K562 (cell line): Measurements from ENCODE around the gene NABP1. TPM values are rescaled to one million over a fixed set of nuclear protein-coding genes. Genes with fewer than 3 reads are reported as not detected.

Source experiments
- ATAC-seq: fragments of 200-7000 bp; cut with Tn5 transposase; 3 replicates; pipeline ENCODE4 v1.9.1; 2020; ENCODE audit warnings: moderate library complexity
- BruUV-seq: library from RNA; stranded (reverse); fragments of 400-500 nt; replicated peaks from 2 replicates; lab custom pipeline; 2021; lab: Mats Ljungman, UMichigan
- CTCF ChIA-PET: fragments of 300-600 bp; formaldehyde crosslinking; extraction: SDS; loops from one replicate; lab custom pipeline; 2021; ENCODE audit warnings: low intra/inter-chr PET ratio; lab: Yijun Ruan, JAX
- POLR2A ChIA-PET: fragments of 300-600, 350-650 bp; sonication (Branson Sonifier 250); formaldehyde crosslinking; extraction: SDS; loops from one replicate; lab custom pipeline; 2021; ENCODE audit warnings: antibody characterized with exemption, inconsistent platforms; lab: Yijun Ruan, JAX
- DNase-seq, 4 experiments: peaks; one replicate each; pipeline versions ENCODE4 v3.0.0 to v3.0.0-alpha.2; 2011 to 2018; ENCODE audit warnings: low spot score in 3 of 4, mixed read lengths in 3 of 4; ENCODE audit errors: extremely low read depth in 1 of 4
- FAIRE-seq: peaks from 2 replicates; lab custom pipeline; 2011; peaks lifted over from hg19 to GRCh38; lab: Jason Lieb, UNC
- H2AFZ ChIP-seq: 2 replicates; pipeline ENCODE4 v1.6.0; 2011; ENCODE audit warnings: low read depth, low read length, control low read depth, inconsistent platforms
- H3K27ac ChIP-seq: fragments of 200-600 bp; 3 replicates; pipeline ENCODE4 v1.8.0; 2011; ENCODE audit warnings: low read depth, mild to moderate bottlenecking, control low read depth, inconsistent platforms, low read length, moderate library complexity, mixed read lengths; ENCODE audit errors: extremely low read depth
- H3K27me3 ChIP-seq, 2 experiments: fragments of 300-600 bp in 1 of 2; 2 replicates in 1 of 2; 3 replicates in 1 of 2; pipeline versions ENCODE4 v1.6.0 to v1.8.0; 2011; ENCODE audit warnings: inconsistent platforms in 2 of 2, low read length in 2 of 2, mild to moderate bottlenecking in 1 of 2, mixed read lengths in 1 of 2, moderate library complexity in 1 of 2; ENCODE audit not compliant: control insufficient read depth in 2 of 2, insufficient read depth in 2 of 2
- H3K36me3 ChIP-seq: fragments of 300-600 bp; 3 replicates; pipeline ENCODE4 v1.8.0; 2011; ENCODE audit warnings: mild to moderate bottlenecking, low read length, inconsistent platforms; ENCODE audit not compliant: control insufficient read depth, insufficient read depth
- H3K4me1 ChIP-seq, 2 experiments: fragments of 200-600 bp in 1 of 2; replicated peaks in 1 of 2; 2 replicates in 1 of 2; 3 replicates in 1 of 2; pipeline versions ENCODE4 v1.5.1 to v1.8.0; 2011; ENCODE audit warnings: inconsistent platforms in 2 of 2, low read length in 2 of 2, mild to moderate bottlenecking in 1 of 2, mixed read lengths in 1 of 2, moderate library complexity in 1 of 2; ENCODE audit not compliant: control insufficient read depth in 2 of 2, insufficient read depth in 2 of 2
- H3K4me2 ChIP-seq: 2 replicates; pipeline ENCODE4 v1.6.1; 2011; ENCODE audit warnings: low read length, control low read depth, inconsistent platforms, mixed read lengths; ENCODE audit not compliant: insufficient read depth
- H3K4me3 ChIP-seq: fragments of 200-600 bp; sonication (generic), shearing (Covaris generic); 2 replicates; pipeline ENCODE4 v1.5.1; 2016; ENCODE audit warnings: control low read depth, inconsistent platforms
- H3K79me2 ChIP-seq: fragments of 200-600 bp; 3 replicates; pipeline ENCODE4 v1.8.0; 2011; ENCODE audit warnings: low read length, inconsistent platforms; ENCODE audit not compliant: control insufficient read depth, insufficient read depth
- H3K9ac ChIP-seq, 2 experiments: 2 replicates each; pipeline versions ENCODE4 v1.6.0 to v1.6.1; 2011; ENCODE audit warnings: low read depth in 2 of 2, low read length in 2 of 2, control low read depth in 1 of 2, inconsistent platforms in 1 of 2, mild to moderate bottlenecking in 1 of 2, mixed read lengths in 1 of 2; ENCODE audit not compliant: insufficient read depth in 1 of 2
- H3K9me1 ChIP-seq: one replicate; pipeline ENCODE4 v1.6.0; 2011; ENCODE audit warnings: inconsistent platforms, mild to moderate bottlenecking, low read length, moderate library complexity; ENCODE audit not compliant: control insufficient read depth, insufficient read depth
- H3K9me3 ChIP-seq: replicated peaks from 2 replicates; pipeline ENCODE4 v1.5.1; 2011; ENCODE audit warnings: low read depth, low read length, inconsistent platforms; ENCODE audit not compliant: control insufficient read depth, insufficient read depth
- H4K20me1 ChIP-seq: replicated peaks from 2 replicates; pipeline ENCODE4 v1.6.1; 2011; ENCODE audit warnings: low read length, inconsistent platforms, mixed read lengths; ENCODE audit not compliant: control insufficient read depth, insufficient read depth
- C11orf30 ChIP-seq: fragments of 450-650 bp; IDR thresholded peaks from 2 replicates; pipeline ENCODE4 v1.6.1; 2016; ENCODE audit warnings: low read depth, mild to moderate bottlenecking
- HNRNPK ChIP-seq: fragments of 200-400 bp; formaldehyde crosslinking; IDR thresholded peaks from one replicate; pipeline ENCODE4 v1.6.1; 2018; ENCODE audit warnings: mild to moderate bottlenecking, low read depth, low read length; ENCODE audit not compliant: poor library complexity, severe bottlenecking
- MAFF ChIP-seq: IDR thresholded peaks from 2 replicates; pipeline ENCODE4 v1.6.1; 2012; ENCODE audit warnings: low read length, improper control_type of control experiment
- MAFG ChIP-seq: fragments of 450-650 bp; conservative IDR thresholded peaks from 2 replicates; pipeline ENCODE4 v1.6.1; 2016; ENCODE audit warnings: missing genetic modification characterization, missing compliant biosample characterization
- MAFK ChIP-seq: IDR thresholded peaks from 2 replicates; pipeline ENCODE4 v1.6.1; 2011; ENCODE audit warnings: low read length, improper control_type of control experiment
- RBM34 ChIP-seq: fragments of 200-400 bp; formaldehyde crosslinking; IDR thresholded peaks from 2 replicates; pipeline ENCODE4 v1.6.1; 2018; ENCODE audit warnings: low read length, borderline replicate concordance; ENCODE audit not compliant: insufficient read depth
- SREBF1 ChIP-seq: fragments of 150-350 bp; IDR thresholded peaks from 2 replicates; pipeline ENCODE4 v1.6.1; 2014; ENCODE audit warnings: antibody characterized with exemption, low read depth, low read length, borderline replicate concordance
- ZNF316 ChIP-seq: fragments of 450-650 bp; IDR thresholded peaks from 2 replicates; pipeline ENCODE4 v1.6.1; 2016
- ZNF445 ChIP-seq: fragments of 250-450 bp; sonication (Bioruptor Pico); IDR thresholded peaks from 2 replicates; pipeline ENCODE4 v1.4.0; 2020; ENCODE audit warnings: low read depth, mild to moderate bottlenecking, moderate library complexity
- WGBS: fragments of 100-300 bp; shearing (Covaris generic); methylation state at CpG from one replicate; pipeline ENCODE4 v1.1.6; 2016; ENCODE audit warnings: low coverage, mixed read lengths; ENCODE audit not compliant: insufficient coverage; ENCODE audit errors: missing lambda C conversion rate; 5-methylcytosine and 5-hydroxymethylcytosine counted together
- in situ Hi-C: fragments of 300-500 bp; cut with MboI; formaldehyde crosslinking; loops from 4 replicates; pipeline ENCODE4 v1.15.0; 2018; ENCODE audit warnings: inconsistent platforms, mixed read lengths
- intact Hi-C: fragments of 100-400 bp; cut with micrococcal nuclease; formaldehyde crosslinking; loops from 2 replicates; pipeline ENCODE4 v1.14.2; 2022
- polyA plus RNA-seq, 8 experiments: library from polyadenylated mRNA; depleted of rRNA in 4 of 8; stranded (reverse) in 5 of 8; unstranded in 3 of 8; fragments of >200 nt; fragmentation: Nextera tagmentation in 2 of 8; fragmentation: Illumina TruSeq in 1 of 8; extraction: Ambion mirVana in 2 of 8; extraction: Trizol in 1 of 8; gene quantifications; 2 replicates each; pipeline versions ENCODE4 v1.2.1 to v1.2.3, GENCODE V29; 2011 to 2014; ENCODE audit warnings: inconsistent platforms in 1 of 8, missing spikeins in 1 of 8
- total RNA-seq, 7 experiments: library from RNA; depleted of rRNA in 6 of 7; stranded (reverse); fragments of >200 nt in 6 of 7; fragmentation: Illumina TruSeq in 2 of 7; extraction: Trizol in 2 of 7; gene quantifications; 2 replicates each; pipeline versions ENCODE4 v1.2.1 to v1.2.3, GENCODE V29; 2011 to 2021; ENCODE audit warnings: low replicate concordance in 1 of 7
- TF ChIP-seq, protein P1 (sequence below): fragments of 450-650 bp; IDR thresholded peaks from 2 replicates; pipeline ENCODE4 v1.6.1; 2016
- TF ChIP-seq, protein P2 (sequence below): fragments of 250-450 bp; sonication (Bioruptor Pico); IDR thresholded peaks from 2 replicates; pipeline ENCODE4 v1.8.0; 2021; ENCODE audit warnings: moderate library complexity, mild to moderate bottlenecking, inconsistent platforms
- TF ChIP-seq, protein P3 (sequence below): fragments of 250-450 bp; sonication (Bioruptor Pico); IDR thresholded peaks from 2 replicates; pipeline ENCODE4 v1.5.0; 2021

The NABP1 gene
- total and polyA plus RNA-seq, 9 of the 15 experiments (the other 6 are each of a cell fraction or from before 2014, with no cell fraction given): 12.8 to 44.0 (median 20.2) TPM

DNA sequence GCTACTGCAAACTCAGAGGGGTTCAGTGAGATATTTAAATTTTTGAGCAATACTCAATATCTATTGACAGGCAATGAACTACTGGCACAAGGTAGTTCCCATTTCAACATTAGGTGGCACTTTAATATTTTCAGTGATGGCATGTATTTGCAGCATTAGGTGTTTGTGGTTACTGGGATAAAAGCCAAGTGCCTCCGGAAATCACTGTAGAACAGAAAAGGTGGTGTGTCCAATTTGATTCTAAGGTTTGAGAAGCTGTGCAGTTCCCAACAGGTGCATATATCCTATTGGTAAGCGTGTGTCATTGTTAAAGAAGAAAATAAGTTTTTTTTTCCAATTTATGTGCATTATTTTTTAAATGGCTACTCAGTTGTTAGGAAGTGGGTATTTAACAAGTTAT lies 41.3 kb downstream of the NABP1 start:
- Histone ChIP-seq H3K9me3 (no peaks in the 10 kb centered on the region), H3K27me3 (no peaks in the 10 kb centered on the region), H3K9me1 (no peaks in the 10 kb centered on the region), H3K27ac (no peak overlapping the region)
- no peak for ATAC-seq
- WGBS: 28% methylated on average over 2 of the region's 2 CpGs
- TF ChIP-seq RBM34 (no peak), ZNF445 (no peak)
- TF ChIP-seq, protein P1, sequence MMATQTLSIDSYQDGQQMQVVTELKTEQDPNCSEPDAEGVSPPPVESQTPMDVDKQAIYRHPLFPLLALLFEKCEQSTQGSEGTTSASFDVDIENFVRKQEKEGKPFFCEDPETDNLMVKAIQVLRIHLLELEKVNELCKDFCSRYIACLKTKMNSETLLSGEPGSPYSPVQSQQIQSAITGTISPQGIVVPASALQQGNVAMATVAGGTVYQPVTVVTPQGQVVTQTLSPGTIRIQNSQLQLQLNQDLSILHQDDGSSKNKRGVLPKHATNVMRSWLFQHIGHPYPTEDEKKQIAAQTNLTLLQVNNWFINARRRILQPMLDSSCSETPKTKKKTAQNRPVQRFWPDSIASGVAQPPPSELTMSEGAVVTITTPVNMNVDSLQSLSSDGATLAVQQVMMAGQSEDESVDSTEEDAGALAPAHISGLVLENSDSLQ: no peak
- TF ChIP-seq, all 486 proteins: peak for 0
- no peak overlapping the region for H3K4me3 ChIP-seq
- in situ Hi-C loops: no loop called here
- H2AFZ ChIP-seq: no peak overlapping the region
- no peaks in the 10 kb centered on the region; a peak in 1 of 5 replicates for H3K4me1 ChIP-seq
- no peaks in the 10 kb centered on the region for H4K20me1 ChIP-seq
- FAIRE-seq: no peak
- POLR2A ChIA-PET: interaction anchor here (0.7 kb wide), 1 partner anchor 9 kb away, joined by 4 read pairs; no protein-coding TSS in a partner anchor
- H3K4me2 ChIP-seq: no peak overlapping the region
- intact Hi-C loops: no loop called here
- no peaks in the 10 kb centered on the region for H3K36me3 ChIP-seq
- H3K79me2 ChIP-seq: no peaks in the 10 kb centered on the region
- BruUV-seq: no TSS peak
- H3K9ac ChIP-seq: no peak overlapping the region
- no peak for DNase-seq
- CTCF ChIA-PET: no interaction called here

DNA sequence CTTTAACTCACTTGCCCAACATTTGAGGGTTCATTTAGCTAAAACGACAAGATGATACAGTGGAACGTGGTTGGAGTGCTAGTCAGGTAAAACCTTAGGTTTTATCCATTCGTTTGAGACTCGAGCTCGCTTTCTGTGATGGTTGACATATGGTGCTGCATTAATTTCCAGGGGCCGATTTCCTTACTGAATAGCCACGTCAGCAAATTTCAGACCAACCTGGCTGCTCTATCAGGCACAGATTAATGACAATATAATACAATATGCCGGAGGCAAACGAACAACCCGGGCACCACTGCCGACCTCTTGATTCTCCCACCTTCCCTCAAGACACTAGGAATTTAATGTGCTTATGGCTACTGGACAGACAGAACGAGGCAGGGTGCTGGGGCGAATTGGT lies 42.0 kb downstream of the NABP1 start:
- Histone ChIP-seq H3K9me3 (no peaks in the 10 kb centered on the region), H3K79me2 (no peaks in the 10 kb centered on the region), H3K9me1 (no peaks in the 10 kb centered on the region), H3K9ac (no peak overlapping the region), H2AFZ (peak overlapping the region; percentile 60), H3K4me3 (no peak overlapping the region), H3K4me1 (no peaks in the 10 kb centered on the region; a peak in 1 of 5 replicates), H3K4me2 (no peak overlapping the region), H3K27me3 (no peaks in the 10 kb centered on the region), H3K27ac (no peak overlapping the region), H3K36me3 (no peaks in the 10 kb centered on the region), H4K20me1 (no peaks in the 10 kb centered on the region)
- CTCF ChIA-PET: no interaction called here
- no peak for DNase-seq
- ATAC-seq: no peak
- TF ChIP-seq MAFG (tag) (peak; percentile 72), C11orf30 (peak; percentile 77), ZNF316 (peak; percentile 88), HNRNPK (no peak), MAFF (peak; percentile 90), MAFK (peak; percentile 89), SREBF1 (no peak)
- TF ChIP-seq, protein P2, sequence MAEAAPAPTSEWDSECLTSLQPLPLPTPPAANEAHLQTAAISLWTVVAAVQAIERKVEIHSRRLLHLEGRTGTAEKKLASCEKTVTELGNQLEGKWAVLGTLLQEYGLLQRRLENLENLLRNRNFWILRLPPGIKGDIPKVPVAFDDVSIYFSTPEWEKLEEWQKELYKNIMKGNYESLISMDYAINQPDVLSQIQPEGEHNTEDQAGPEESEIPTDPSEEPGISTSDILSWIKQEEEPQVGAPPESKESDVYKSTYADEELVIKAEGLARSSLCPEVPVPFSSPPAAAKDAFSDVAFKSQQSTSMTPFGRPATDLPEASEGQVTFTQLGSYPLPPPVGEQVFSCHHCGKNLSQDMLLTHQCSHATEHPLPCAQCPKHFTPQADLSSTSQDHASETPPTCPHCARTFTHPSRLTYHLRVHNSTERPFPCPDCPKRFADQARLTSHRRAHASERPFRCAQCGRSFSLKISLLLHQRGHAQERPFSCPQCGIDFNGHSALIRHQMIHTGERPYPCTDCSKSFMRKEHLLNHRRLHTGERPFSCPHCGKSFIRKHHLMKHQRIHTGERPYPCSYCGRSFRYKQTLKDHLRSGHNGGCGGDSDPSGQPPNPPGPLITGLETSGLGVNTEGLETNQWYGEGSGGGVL (CRISPR knock-in tag): no peak
- TF ChIP-seq, protein P3, sequence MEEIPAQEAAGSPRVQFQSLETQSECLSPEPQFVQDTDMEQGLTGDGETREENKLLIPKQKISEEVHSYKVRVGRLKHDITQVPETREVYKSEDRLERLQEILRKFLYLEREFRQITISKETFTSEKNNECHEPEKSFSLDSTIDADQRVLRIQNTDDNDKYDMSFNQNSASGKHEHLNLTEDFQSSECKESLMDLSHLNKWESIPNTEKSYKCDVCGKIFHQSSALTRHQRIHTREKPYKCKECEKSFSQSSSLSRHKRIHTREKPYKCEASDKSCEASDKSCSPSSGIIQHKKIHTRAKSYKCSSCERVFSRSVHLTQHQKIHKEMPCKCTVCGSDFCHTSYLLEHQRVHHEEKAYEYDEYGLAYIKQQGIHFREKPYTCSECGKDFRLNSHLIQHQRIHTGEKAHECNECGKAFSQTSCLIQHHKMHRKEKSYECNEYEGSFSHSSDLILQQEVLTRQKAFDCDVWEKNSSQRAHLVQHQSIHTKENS (CRISPR knock-in tag): no peak
- no peak for FAIRE-seq
- no TSS peak for BruUV-seq
- POLR2A ChIA-PET: interaction anchor here (0.7 kb wide), 1 partner anchor 8 kb away, joined by 4 read pairs; no protein-coding TSS in a partner anchor
- intact Hi-C loops: no loop called here
- 64% methylated on average over 13 of the region's 13 CpGs for WGBS
- in situ Hi-C loops: no loop called here
